HEK293T (cell line): ENCODE measurements around the gene S100A6.

ENCODE experiments used
- ARNT ChIP-seq: fragments of 450-650 bp; IDR thresholded peaks from 2 replicates; pipeline ENCODE4 v1.6.1; 2017; ENCODE audit warnings: mild to moderate bottlenecking
- BHLHE40 ChIP-seq: fragments of 450-650 bp; IDR thresholded peaks from 2 replicates; pipeline ENCODE4 v1.6.1; 2016; ENCODE audit warnings: mild to moderate bottlenecking, moderate library complexity, borderline replicate concordance
- CTBP1 ChIP-seq: fragments of 450-650 bp; IDR thresholded peaks from 2 replicates; pipeline ENCODE4 v1.6.1; 2016; ENCODE audit warnings: borderline replicate concordance
- FOXA1 ChIP-seq: fragments of 450-650 bp; IDR thresholded peaks from 2 replicates; pipeline ENCODE4 v1.6.1; 2016; ENCODE audit warnings: mild to moderate bottlenecking
- SP1 ChIP-seq: fragments of 450-650 bp; IDR thresholded peaks from 2 replicates; pipeline ENCODE4 v1.6.1; 2017

DNA sequence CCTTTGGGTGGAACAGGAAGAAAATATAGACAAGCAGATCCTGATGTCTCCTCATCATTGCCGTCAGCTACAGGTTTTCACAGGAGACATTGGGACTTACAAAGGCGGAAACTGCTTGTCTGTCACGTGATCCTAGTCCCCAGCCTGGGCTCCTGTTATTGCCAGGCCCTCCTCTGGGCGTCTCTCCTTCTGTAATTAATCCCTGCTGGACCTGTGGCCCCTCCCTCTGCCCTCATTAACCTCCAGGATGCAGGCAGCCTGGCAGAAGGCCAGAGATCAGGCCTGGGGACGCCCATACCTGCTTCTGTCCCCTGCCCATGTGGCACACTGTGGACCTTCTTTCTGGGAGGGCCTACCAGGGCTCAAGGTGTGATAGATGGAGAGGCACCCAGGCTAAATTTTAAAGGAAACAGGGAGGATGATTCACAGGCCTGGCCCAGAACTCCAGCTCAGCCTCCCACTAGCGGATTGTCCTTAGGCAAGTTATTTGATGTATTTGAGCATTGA is 2.6 kb upstream of the S100A6 start:
- TF ChIP-seq SP1 = no peak
- no peak for TF ChIP-seq BHLHE40
- TF ChIP-seq FOXA1 = no peak
- no peak for TF ChIP-seq CTBP1
- TF ChIP-seq ARNT = no peak
